Breast epithelium (tissue), 4 donors: ENCODE measurements around the gene ASCL1. TPM values are rescaled to one million over a fixed set of nuclear protein-coding genes. Genes with fewer than 3 reads are reported as not detected.

Experiments used
- DNase-seq, 2 donors: peaks; one replicate each; pipeline ENCODE4 v3.0.0-alpha.2; 2019; ENCODE audit warnings: low spot score in 2 of 2
- H3K27ac ChIP-seq, 2 donors: fragments of 200-600 bp; sonication (generic) in 1 of 2; one replicate each; pipeline ENCODE4 v1.5.1; 2016 to 2019; ENCODE audit warnings: mild to moderate bottlenecking in 1 of 2
- H3K27me3 ChIP-seq, 2 donors: fragments of 200-600 bp; sonication (generic) in 1 of 2; one replicate each; pipeline versions ENCODE4 v1.5.1 to v1.6.0; 2017 to 2019; ENCODE audit warnings: control low read depth in 1 of 2, mild to moderate bottlenecking in 1 of 2
- H3K36me3 ChIP-seq: fragments of 200-600 bp; one replicate; pipeline ENCODE4 v1.5.1; 2019
- H3K4me1 ChIP-seq, 2 donors: fragments of 200-600 bp; sonication (generic); one replicate each; pipeline ENCODE4 v1.5.1; 2016 to 2019; ENCODE audit warnings: control low read depth in 1 of 2
- H3K4me3 ChIP-seq, 3 donors: fragments of 200-600 bp; sonication (generic); 1 replicate in 2 of 3; 2 replicates in 1 of 3; pipeline ENCODE4 v1.5.1; 2016 to 2019; ENCODE audit warnings: mild to moderate bottlenecking in 3 of 3, moderate library complexity in 2 of 3
- H3K9me3 ChIP-seq, 2 donors: fragments of 200-600 bp; sonication (generic) in 1 of 2; one replicate each; pipeline ENCODE4 v1.5.1; 2016 to 2019; ENCODE audit warnings: control low read depth in 1 of 2
- CTCF ChIP-seq, 3 donors: fragments of 450-650 bp; IDR thresholded peaks; one replicate each; pipeline ENCODE4 v1.5.1; 2016 to 2017; ENCODE audit warnings: antibody characterized with exemption in 3 of 3, mild to moderate bottlenecking in 3 of 3, moderate library complexity in 3 of 3
- POLR2A ChIP-seq: fragments of 450-650 bp; IDR thresholded peaks from one replicate; pipeline ENCODE4 v1.6.1; 2016; ENCODE audit warnings: antibody characterized with exemption, mild to moderate bottlenecking, moderate library complexity
- POLR2AphosphoS5 ChIP-seq, 3 donors: sonication (generic); formaldehyde crosslinking; IDR thresholded peaks; one replicate each; pipeline ENCODE4 v1.6.1; 2017; ENCODE audit warnings: antibody characterized with exemption in 3 of 3
- intact Hi-C: fragments of 100-400 bp; cut with DNase I; formaldehyde crosslinking; loops from one replicate; pipeline ENCODE4 v1.15.1; 2023; ENCODE audit warnings: low total_unique reads
- total RNA-seq, 3 donors: library from RNA; depleted of rRNA; stranded (reverse); fragments of >200 nt; gene quantifications; one replicate each; pipeline ENCODE4 v1.1.0, GENCODE V29; 2016

Gene ASCL1
- total RNA-seq, 3 donors from 2014 or later, result 0.15 TPM; not detected in 2

- no peak for DNase-seq
- Histone ChIP-seq H3K27ac (no peak overlapping the region), H3K36me3 (no peaks in the 10 kb centered on the region), H3K4me3 (no peak overlapping the region), H3K4me1 (no peaks in the 10 kb centered on the region), H3K9me3 (peaks cover 0 to 11% of the 10 kb centered on the region in 2 donors), H3K27me3 (peaks cover 0 to 4% of the 10 kb centered on the region in 2 donors)
- intact Hi-C loops, result no loop called here
- TF ChIP-seq POLR2AphosphoS5 (IDR thresholded peaks at IDR 0.05), result no peak
- no peak for TF ChIP-seq POLR2A
- no peak for TF ChIP-seq CTCF (IDR thresholded peaks at IDR 0.05)
Observed at GRCh38 chr12:102939059-102939458, 18.4 kb upstream of the ASCL1 start.

- no peaks in the 10 kb centered on the region for H3K4me1 ChIP-seq
- DNase-seq, result no peak
- no peaks in the 10 kb centered on the region for H3K36me3 ChIP-seq
- no peak overlapping the region for H3K4me3 ChIP-seq
- peaks cover 0 to 11% of the 10 kb centered on the region in 2 donors for H3K9me3 ChIP-seq
- TF ChIP-seq POLR2AphosphoS5 (IDR thresholded peaks at IDR 0.05) (no peak), POLR2A (no peak), CTCF (IDR thresholded peaks at IDR 0.05) (no peak)
- H3K27me3 ChIP-seq, result peaks cover 0 to 4% of the 10 kb centered on the region in 2 donors
- no peak overlapping the region for H3K27ac ChIP-seq
- intact Hi-C loops, result no loop called here
Observed at GRCh38 chr12:102939670-102940222, 17.7 kb upstream of the ASCL1 start.

- H3K4me3 ChIP-seq, result no peak overlapping the region
- H3K36me3 ChIP-seq, result no peaks in the 10 kb centered on the region
- intact Hi-C loops, result no loop called here
- H3K4me1 ChIP-seq, result no peaks in the 10 kb centered on the region
- DNase-seq, result no peak
- peaks cover 0 to 4% of the 10 kb centered on the region in 2 donors for H3K9me3 ChIP-seq
- H3K27ac ChIP-seq, result no peak overlapping the region
- peaks cover 0 to 41% of the 10 kb centered on the region in 2 donors for H3K27me3 ChIP-seq
- no peak for TF ChIP-seq POLR2AphosphoS5 (IDR thresholded peaks at IDR 0.05)
- no peak for TF ChIP-seq POLR2A
- TF ChIP-seq CTCF (IDR thresholded peaks at IDR 0.05), result no peak
Observed at GRCh38 chr12:102946042-102946441, 11.4 kb upstream of the ASCL1 start.

GRCh38 chr12:102948941-102949352 lies 8.5 kb upstream of the ASCL1 start:
- no peak for TF ChIP-seq POLR2AphosphoS5 (IDR thresholded peaks at IDR 0.05)
- peak; percentile 56 to 72 (median 68) for TF ChIP-seq CTCF (IDR thresholded peaks at IDR 0.05)
- TF ChIP-seq POLR2A, result no peak
- peaks cover 0 to 63% of the 10 kb centered on the region in 2 donors for H3K27me3 ChIP-seq
- intact Hi-C loops, result no loop called here
- H3K4me1 ChIP-seq, result no peaks in the 10 kb centered on the region
- no peak overlapping the region for H3K27ac ChIP-seq
- H3K36me3 ChIP-seq, result no peaks in the 10 kb centered on the region
- H3K4me3 ChIP-seq, result no peak overlapping the region
- no peaks in the 10 kb centered on the region for H3K9me3 ChIP-seq
- DNase-seq, result no peak

- intact Hi-C loops, result no loop called here
- H3K36me3 ChIP-seq, result no peaks in the 10 kb centered on the region
- H3K27ac ChIP-seq, result no peak overlapping the region
- no peaks in the 10 kb centered on the region for H3K9me3 ChIP-seq
- H3K27me3 ChIP-seq, result peaks cover 0 to 77% of the 10 kb centered on the region in 2 donors
- no peak for DNase-seq
- no peaks in the 10 kb centered on the region for H3K4me1 ChIP-seq
- TF ChIP-seq POLR2AphosphoS5 (IDR thresholded peaks at IDR 0.05) (no peak), CTCF (IDR thresholded peaks at IDR 0.05) (no peak), POLR2A (no peak)
- H3K4me3 ChIP-seq, result no peak overlapping the region
Observed at GRCh38 chr12:102950107-102950949, 7.1 kb upstream of the ASCL1 start.
